SU-DHL-6 (cell line): ENCODE data around the gene ELP1.

Experiments
- EZH2phosphoT487 ChIP-seq: fragments of 200-600 bp; sonication (generic), shearing (Covaris generic); conservative IDR thresholded peaks from 2 replicates; pipeline ENCODE4 v1.6.1; 2018; ENCODE audit warnings: mild to moderate bottlenecking, antibody characterized with exemption, low read length, moderate library complexity, mixed read lengths
- TF ChIP-seq, protein P1 (sequence below): fragments of 200-600 bp; sonication (generic); IDR thresholded peaks from one replicate; pipeline ENCODE4 v1.5.1; 2017; ENCODE audit warnings: antibody characterized with exemption, mild to moderate bottlenecking, low read length, moderate library complexity; ENCODE audit not compliant: insufficient read depth, poor library complexity, severe bottlenecking

- TF ChIP-seq, protein P1, sequence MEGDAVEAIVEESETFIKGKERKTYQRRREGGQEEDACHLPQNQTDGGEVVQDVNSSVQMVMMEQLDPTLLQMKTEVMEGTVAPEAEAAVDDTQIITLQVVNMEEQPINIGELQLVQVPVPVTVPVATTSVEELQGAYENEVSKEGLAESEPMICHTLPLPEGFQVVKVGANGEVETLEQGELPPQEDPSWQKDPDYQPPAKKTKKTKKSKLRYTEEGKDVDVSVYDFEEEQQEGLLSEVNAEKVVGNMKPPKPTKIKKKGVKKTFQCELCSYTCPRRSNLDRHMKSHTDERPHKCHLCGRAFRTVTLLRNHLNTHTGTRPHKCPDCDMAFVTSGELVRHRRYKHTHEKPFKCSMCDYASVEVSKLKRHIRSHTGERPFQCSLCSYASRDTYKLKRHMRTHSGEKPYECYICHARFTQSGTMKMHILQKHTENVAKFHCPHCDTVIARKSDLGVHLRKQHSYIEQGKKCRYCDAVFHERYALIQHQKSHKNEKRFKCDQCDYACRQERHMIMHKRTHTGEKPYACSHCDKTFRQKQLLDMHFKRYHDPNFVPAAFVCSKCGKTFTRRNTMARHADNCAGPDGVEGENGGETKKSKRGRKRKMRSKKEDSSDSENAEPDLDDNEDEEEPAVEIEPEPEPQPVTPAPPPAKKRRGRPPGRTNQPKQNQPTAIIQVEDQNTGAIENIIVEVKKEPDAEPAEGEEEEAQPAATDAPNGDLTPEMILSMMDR: no peak
- TF ChIP-seq EZH2phosphoT487: no peak
Measured at GRCh38 chr9:108910914-108911313, 23.0 kb downstream of the ELP1 start.
